HEK293 (cell line): ENCODE results near the gene BANF2.
A peak's percentile ranks its signal among the peaks of the same experiment; 100 is the strongest.

Experiments
- CTCF ChIA-PET: fragments of 350-600 bp; formaldehyde crosslinking; extraction: SDS; loops from one replicate; lab custom pipeline; 2021; ENCODE audit warnings: antibody characterized with exemption; lab: Yijun Ruan, JAX
- POLR2A ChIA-PET: fragments of 300-600 bp; formaldehyde crosslinking; extraction: SDS; loops from one replicate; lab custom pipeline; 2020; ENCODE audit warnings: antibody characterized with exemption, inconsistent platforms; lab: Yijun Ruan, JAX
- H3K27ac ChIP-seq: fragments of 200-500 bp; sonication (Bioruptor generic); 2 replicates; pipeline ENCODE4 v1.5.1; 2014; ENCODE audit warnings: low read depth, low read length, control low read depth, inconsistent platforms; ENCODE audit errors: extremely low read depth
- H3K36me3 ChIP-seq, 2 experiments: fragments of 200-500 bp in 1 of 2; sonication (Bioruptor generic) in 1 of 2; 1 replicate in 1 of 2; 2 replicates in 1 of 2; pipeline ENCODE4 v1.5.1; 2014 to 2017; ENCODE audit warnings: inconsistent platforms in 2 of 2, low read length in 2 of 2; ENCODE audit not compliant: control insufficient read depth in 2 of 2, insufficient read depth in 1 of 2
- H3K4me1 ChIP-seq: fragments of 200-500 bp; sonication (Bioruptor generic); 2 replicates; pipeline ENCODE4 v1.5.1; 2014; ENCODE audit warnings: mild to moderate bottlenecking, low read length, inconsistent platforms; ENCODE audit not compliant: control insufficient read depth, insufficient read depth
- H3K4me3 ChIP-seq: 2 replicates; pipeline ENCODE4 v1.5.1; 2011; ENCODE audit warnings: low read depth, mild to moderate bottlenecking, control low read depth, low read length, moderate library complexity
- H3K9me3 ChIP-seq: fragments of 200-500 bp; sonication (Bioruptor generic); 2 replicates; pipeline ENCODE4 v1.5.1; 2014; ENCODE audit warnings: low read depth, low read length, inconsistent platforms; ENCODE audit not compliant: control insufficient read depth, insufficient read depth
- AEBP2 ChIP-seq: fragments of 450-650 bp; formaldehyde crosslinking; IDR thresholded peaks from 2 replicates; pipeline ENCODE4 v1.5.1; 2016; ENCODE audit warnings: missing biosample characterization, missing genetic modification characterization, borderline replicate concordance
- GLI4 ChIP-seq: fragments of 450-650 bp; formaldehyde crosslinking; IDR thresholded peaks from 2 replicates; pipeline ENCODE4 v1.5.1; 2016; ENCODE audit warnings: missing biosample characterization, missing genetic modification characterization
- KLF16 ChIP-seq: fragments of 450-650 bp; formaldehyde crosslinking; IDR thresholded peaks from 2 replicates; pipeline ENCODE4 v1.5.1; 2017; ENCODE audit warnings: missing biosample characterization, missing genetic modification characterization
- KLF17 ChIP-seq: fragments of 450-650 bp; formaldehyde crosslinking; IDR thresholded peaks from 2 replicates; pipeline ENCODE4 v1.5.1; 2016; ENCODE audit warnings: missing biosample characterization, missing genetic modification characterization
- MYNN ChIP-seq: fragments of 450-650 bp; formaldehyde crosslinking; IDR thresholded peaks from 2 replicates; pipeline ENCODE4 v1.5.1; 2016; ENCODE audit warnings: missing biosample characterization, missing genetic modification characterization, borderline replicate concordance
- SCRT2 ChIP-seq: fragments of 450-650 bp; formaldehyde crosslinking; IDR thresholded peaks from 2 replicates; pipeline ENCODE4 v1.5.1; 2016; ENCODE audit warnings: missing biosample characterization, missing genetic modification characterization
- ZBTB6 ChIP-seq: fragments of 450-650 bp; formaldehyde crosslinking; IDR thresholded peaks from 2 replicates; pipeline ENCODE4 v1.5.1; 2017; ENCODE audit warnings: missing biosample characterization, missing genetic modification characterization
- ZNF121 ChIP-seq: fragments of 450-650 bp; formaldehyde crosslinking; IDR thresholded peaks from 2 replicates; pipeline ENCODE4 v1.5.1; 2016; ENCODE audit warnings: missing biosample characterization, missing genetic modification characterization
- ZNF169 ChIP-seq: fragments of 450-650 bp; formaldehyde crosslinking; IDR thresholded peaks from 2 replicates; pipeline ENCODE4 v1.5.1; 2016; ENCODE audit warnings: missing biosample characterization, missing genetic modification characterization
- ZNF214 ChIP-seq: fragments of 450-650 bp; formaldehyde crosslinking; IDR thresholded peaks from 2 replicates; pipeline ENCODE4 v1.5.1; 2017; ENCODE audit warnings: missing biosample characterization, mild to moderate bottlenecking, missing genetic modification characterization, borderline replicate concordance
- ZNF280C ChIP-seq: fragments of 450-650 bp; formaldehyde crosslinking; IDR thresholded peaks from 2 replicates; pipeline ENCODE4 v1.5.1; 2016; ENCODE audit warnings: missing biosample characterization, missing genetic modification characterization
- ZNF302 ChIP-seq: fragments of 450-650 bp; formaldehyde crosslinking; IDR thresholded peaks from 2 replicates; pipeline ENCODE4 v1.5.1; 2016; ENCODE audit warnings: missing biosample characterization, missing genetic modification characterization, low read depth
- ZNF311 ChIP-seq: fragments of 450-650 bp; formaldehyde crosslinking; IDR thresholded peaks from 2 replicates; pipeline ENCODE4 v1.5.1; 2017; ENCODE audit warnings: missing biosample characterization, missing genetic modification characterization, borderline replicate concordance
- ZNF37A ChIP-seq: fragments of 450-650 bp; IDR thresholded peaks from 2 replicates; pipeline ENCODE4 v1.5.1; 2018; ENCODE audit warnings: missing biosample characterization, missing genetic modification characterization
- ZNF391 ChIP-seq: fragments of 450-650 bp; formaldehyde crosslinking; IDR thresholded peaks from 2 replicates; pipeline ENCODE4 v1.5.1; 2016; ENCODE audit warnings: low read depth, missing biosample characterization, missing genetic modification characterization, borderline replicate concordance
- ZNF48 ChIP-seq: fragments of 450-650 bp; formaldehyde crosslinking; IDR thresholded peaks from 2 replicates; pipeline ENCODE4 v1.5.1; 2016; ENCODE audit warnings: missing biosample characterization, missing genetic modification characterization
- ZNF514 ChIP-seq: fragments of 450-650 bp; formaldehyde crosslinking; IDR thresholded peaks from 2 replicates; pipeline ENCODE4 v1.5.1; 2016; ENCODE audit warnings: missing biosample characterization, missing genetic modification characterization
- ZNF544 ChIP-seq: fragments of 450-650 bp; formaldehyde crosslinking; IDR thresholded peaks from 2 replicates; pipeline ENCODE4 v1.5.0; 2017; ENCODE audit warnings: missing biosample characterization, missing genetic modification characterization
- ZNF626 ChIP-seq: fragments of 450-650 bp; sonication (Bioruptor Pico); formaldehyde crosslinking; IDR thresholded peaks from 2 replicates; pipeline ENCODE4 v1.5.1; 2018; ENCODE audit warnings: missing biosample characterization, missing genetic modification characterization, inconsistent platforms
- ZNF629 ChIP-seq: fragments of 450-650 bp; formaldehyde crosslinking; IDR thresholded peaks from 2 replicates; pipeline ENCODE4 v1.5.1; 2017; ENCODE audit warnings: missing biosample characterization, missing genetic modification characterization
- ZSCAN18 ChIP-seq: fragments of 450-650 bp; formaldehyde crosslinking; IDR thresholded peaks from 2 replicates; pipeline ENCODE4 v1.5.1; 2016; ENCODE audit warnings: missing biosample characterization, missing genetic modification characterization
- ZXDB ChIP-seq: fragments of 450-650 bp; formaldehyde crosslinking; IDR thresholded peaks from 2 replicates; pipeline ENCODE4 v1.5.1; 2016; ENCODE audit warnings: missing biosample characterization, missing genetic modification characterization

Gene BANF2

GRCh38 chr20:17723301-17723691 lies 23.5 kb downstream of the BANF2 start (continued):
- no peak for TF ChIP-seq ZNF311

- ChIA-PET CTCF (interaction anchor here (0.6 to 0.8 kb wide), 2 partner anchors 195 to 271 kb away, joined by 3 read pairs; no protein-coding TSS in a partner anchor), POLR2A (no interaction called here)
Measured at GRCh38 chr20:17725094-17725835, 25.5 kb downstream of the BANF2 start.

GRCh38 chr20:17726902-17727301 lies 27.1 kb downstream of the BANF2 start:
- ChIA-PET POLR2A (no interaction called here), CTCF (interaction anchor here (0.7 kb wide), 1 partner anchor 90 kb away, joined by 3 read pairs; no protein-coding TSS in a partner anchor)
- no peaks in the 10 kb centered on the region for H3K9me3 ChIP-seq
- TF ChIP-seq ZSCAN18 (tag by site-specific recombination) (no peak), ZNF514 (tag by site-specific recombination) (no peak), MYNN (tag by site-specific recombination) (no peak), ZNF391 (tag by site-specific recombination) (no peak), KLF17 (tag by site-specific recombination) (no peak), SCRT2 (tag by site-specific recombination) (no peak), ZNF626 (tag by site-specific recombination) (no peak), ZXDB (no peak), ZBTB6 (tag by site-specific recombination) (no peak), GLI4 (tag by site-specific recombination) (no peak), AEBP2 (tag by site-specific recombination) (no peak), ZNF544 (tag by site-specific recombination) (no peak), ZNF48 (no peak), KLF16 (tag by site-specific recombination) (no peak), ZNF214 (no peak), ZNF121 (no peak), ZNF280C (tag by site-specific recombination) (no peak), ZNF169 (tag by site-specific recombination) (no peak), ZNF302 (tag by site-specific recombination) (no peak)
- H3K36me3 ChIP-seq, result no peaks in the 10 kb centered on the region
- H3K4me3 ChIP-seq, result no peak overlapping the region
- no peak overlapping the region for H3K27ac ChIP-seq
- no peaks in the 10 kb centered on the region for H3K4me1 ChIP-seq

More at GRCh38 chr20:17725094-17725835, 25.5 kb downstream of the BANF2 start:
- Histone ChIP-seq H3K4me3 (no peak overlapping the region), H3K36me3 (no peaks in the 10 kb centered on the region), H3K9me3 (no peaks in the 10 kb centered on the region), H3K27ac (no peak overlapping the region), H3K4me1 (no peaks in the 10 kb centered on the region)
- no peak for TF ChIP-seq ZNF37A (tag by site-specific recombination)
- 0 out of 2 replicates have a peak, but pooled peaks have one; percentile 31 for TF ChIP-seq ZNF629 (tag by site-specific recombination)
